HG03175 (cell line): ENCODE measurements around the gene MBNL2.

Experiments used
- ATAC-seq: cut with Tn5 transposase; IDR thresholded peaks from one replicate; pipeline ENCODE4 v1.9.1; 2021; ENCODE audit warnings: mild to moderate bottlenecking, moderate library complexity; ENCODE audit not compliant: unreplicated experiment

Gene MBNL2

DNA sequence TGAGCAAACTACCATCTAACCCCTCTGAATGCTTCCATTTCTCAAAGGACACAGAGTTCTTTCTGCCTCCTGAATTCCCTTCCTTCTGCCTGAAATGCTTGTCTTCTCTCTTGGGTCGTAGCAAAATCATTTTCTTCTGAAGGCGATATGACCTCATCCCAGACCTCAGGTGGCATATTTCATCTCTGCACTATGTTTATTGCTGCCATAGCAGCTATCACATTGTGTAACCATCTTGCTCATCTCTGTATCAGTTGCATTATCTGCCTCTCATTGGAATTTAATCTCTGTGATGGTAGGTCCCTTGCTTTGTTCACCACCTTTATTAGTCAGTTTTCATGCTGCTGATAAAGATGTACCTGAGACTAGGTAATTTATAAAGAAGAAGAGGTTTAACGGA lies 179.3 kb downstream of the MBNL2 start:
- ATAC-seq = no peak

DNA sequence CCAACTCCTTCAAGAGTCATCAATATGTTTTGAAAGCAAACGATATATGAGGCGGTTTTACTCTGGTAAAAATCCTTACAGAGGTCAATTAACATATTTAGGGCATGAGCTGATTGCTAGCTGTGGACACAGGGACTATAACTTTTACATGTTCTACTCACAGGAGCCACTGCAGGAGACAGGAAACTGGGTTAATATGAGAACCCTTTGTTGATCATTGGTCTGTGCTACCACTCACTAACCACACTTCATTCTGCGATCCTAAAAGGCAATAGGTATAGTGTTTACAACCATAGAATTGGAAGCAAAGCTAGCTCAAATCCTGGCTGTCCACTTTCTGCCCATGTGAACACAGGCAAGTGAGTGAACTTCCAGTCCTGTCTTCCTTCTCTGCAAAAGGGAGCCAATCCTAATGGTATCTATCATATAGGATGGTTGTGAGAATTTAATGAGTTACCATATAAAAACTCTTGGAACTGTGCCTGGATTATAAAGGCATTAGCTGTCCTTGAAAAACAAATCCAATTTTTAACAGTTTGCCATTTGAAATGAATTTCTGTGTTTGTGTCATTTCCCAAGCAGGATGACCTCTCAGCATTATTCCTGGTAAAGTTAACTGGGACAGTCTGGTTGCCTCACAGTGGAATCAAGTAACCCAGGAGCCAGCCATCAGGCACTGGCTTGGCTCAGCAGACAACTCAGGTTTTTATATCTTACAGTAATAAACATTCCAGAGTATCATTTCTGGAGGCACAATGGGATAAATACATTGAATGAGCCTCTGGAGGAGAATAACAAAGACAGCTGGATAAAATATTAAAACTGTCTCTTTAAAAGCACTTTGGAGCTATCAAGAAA lies 182.0 kb downstream of the MBNL2 start:
- ATAC-seq = no peak

DNA sequence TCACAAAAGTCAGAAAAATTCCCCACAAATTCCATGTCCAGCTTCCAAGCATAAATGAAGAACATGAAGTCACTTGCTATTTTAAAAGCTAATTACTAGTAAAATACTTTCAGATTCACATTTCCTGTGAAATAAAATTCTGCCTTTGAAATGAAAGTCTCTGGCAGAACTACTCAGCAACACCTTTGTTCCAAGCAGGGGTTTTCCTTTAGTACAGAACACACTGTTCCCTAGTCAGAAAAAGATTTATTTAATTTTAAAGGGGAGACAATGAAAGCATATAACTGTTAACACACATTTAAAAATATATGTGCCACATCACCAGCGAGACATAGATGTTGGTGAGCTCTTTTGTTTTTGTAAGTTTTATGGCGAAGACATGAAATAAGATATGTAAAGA lies 185.4 kb downstream of the MBNL2 start:
- no peak for ATAC-seq

DNA sequence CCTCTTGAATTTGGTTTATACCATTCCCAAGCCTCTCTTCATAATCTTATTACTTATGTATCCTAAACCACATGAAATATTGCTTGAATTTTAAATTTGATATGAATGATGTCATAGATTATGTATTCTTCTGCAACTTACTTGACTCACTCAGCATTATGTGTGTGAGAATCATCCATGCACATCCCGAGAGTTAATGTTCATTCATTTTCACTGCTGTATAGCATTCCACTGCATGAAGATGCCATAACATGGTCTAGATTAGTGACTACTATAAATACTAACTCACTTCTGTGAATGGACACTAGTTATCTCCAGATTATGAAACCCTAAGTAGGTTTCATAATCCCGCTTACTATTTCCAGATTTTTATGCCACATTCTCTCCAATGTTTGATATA lies 186.8 kb downstream of the MBNL2 start:
- ATAC-seq = no peak

DNA sequence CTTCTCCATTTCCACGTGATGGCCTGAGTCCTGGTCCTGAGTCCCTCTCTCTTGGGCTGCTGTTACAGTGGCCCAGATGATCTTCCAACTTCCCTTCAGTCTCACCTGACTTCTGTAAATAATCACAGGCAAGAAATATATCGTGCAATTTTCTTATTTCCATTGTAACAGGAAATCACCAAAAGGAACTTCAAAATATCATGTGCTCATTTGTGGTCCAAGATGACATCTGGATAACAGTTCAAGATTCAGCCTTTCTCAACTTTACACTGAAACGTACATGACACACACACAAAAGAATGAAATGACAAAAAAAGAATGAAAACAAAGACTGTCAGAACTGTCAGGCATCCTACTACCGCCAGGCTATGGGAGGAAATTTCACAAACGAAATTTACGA lies 189.9 kb downstream of the MBNL2 start:
- no peak for ATAC-seq

DNA sequence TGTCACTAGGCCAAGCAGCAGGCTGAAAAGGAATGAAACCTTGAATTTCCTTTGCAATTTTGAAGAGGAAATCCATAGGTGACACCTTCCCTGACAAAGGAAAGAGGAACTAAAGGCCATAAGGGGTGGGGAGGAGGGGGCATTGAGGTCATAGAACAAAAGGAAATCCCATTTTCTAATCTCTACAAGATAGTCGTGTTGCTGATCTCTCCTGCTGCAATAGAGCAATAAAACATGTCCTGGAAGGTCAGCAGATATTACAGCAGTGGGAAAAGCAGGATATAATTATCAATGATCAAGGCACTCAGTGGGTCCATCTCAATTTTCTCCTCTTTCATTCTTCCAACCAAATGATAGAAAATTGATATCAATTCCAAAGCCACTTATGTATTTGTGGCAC lies 191.6 kb downstream of the MBNL2 start:
- ATAC-seq = no peak

DNA sequence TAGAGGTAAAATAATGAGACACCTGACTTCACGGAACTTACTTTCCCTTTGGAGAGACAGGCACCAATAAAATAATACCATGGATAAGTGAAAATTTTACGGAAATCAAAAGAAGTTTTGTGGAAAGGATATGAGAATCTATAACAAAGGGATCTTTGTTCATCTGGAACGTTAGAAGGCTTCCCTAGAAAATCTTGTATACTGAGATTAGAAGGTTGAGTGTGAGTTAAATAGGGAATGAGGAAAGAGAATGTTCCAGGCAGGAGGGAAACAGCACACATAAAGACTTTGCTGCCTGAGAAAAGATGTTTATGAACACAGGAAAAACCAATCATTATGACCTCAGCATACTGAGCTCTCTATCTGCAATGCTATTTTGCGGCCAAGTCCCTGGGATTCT lies 192.3 kb downstream of the MBNL2 start:
- no peak for ATAC-seq

DNA sequence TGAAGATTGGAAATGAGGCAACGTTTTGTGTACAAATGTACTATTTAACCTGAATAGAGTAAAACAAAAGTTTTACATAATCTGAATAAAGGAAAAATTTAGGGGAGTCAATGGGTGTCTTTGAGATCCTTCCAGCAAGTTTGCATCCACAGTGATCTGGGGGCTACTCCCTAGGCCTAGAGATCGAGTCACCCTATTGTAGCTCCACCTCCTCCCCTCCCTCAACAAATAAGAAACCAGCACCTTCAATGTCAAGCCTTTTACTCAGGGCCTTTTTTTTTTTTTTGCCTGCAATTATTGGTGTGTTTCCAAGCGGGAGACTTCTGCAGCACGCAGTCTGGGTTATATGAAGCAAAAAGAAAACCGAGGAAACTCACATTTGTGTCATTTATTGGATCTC lies 195.6 kb downstream of the MBNL2 start:
- ATAC-seq = no peak

DNA sequence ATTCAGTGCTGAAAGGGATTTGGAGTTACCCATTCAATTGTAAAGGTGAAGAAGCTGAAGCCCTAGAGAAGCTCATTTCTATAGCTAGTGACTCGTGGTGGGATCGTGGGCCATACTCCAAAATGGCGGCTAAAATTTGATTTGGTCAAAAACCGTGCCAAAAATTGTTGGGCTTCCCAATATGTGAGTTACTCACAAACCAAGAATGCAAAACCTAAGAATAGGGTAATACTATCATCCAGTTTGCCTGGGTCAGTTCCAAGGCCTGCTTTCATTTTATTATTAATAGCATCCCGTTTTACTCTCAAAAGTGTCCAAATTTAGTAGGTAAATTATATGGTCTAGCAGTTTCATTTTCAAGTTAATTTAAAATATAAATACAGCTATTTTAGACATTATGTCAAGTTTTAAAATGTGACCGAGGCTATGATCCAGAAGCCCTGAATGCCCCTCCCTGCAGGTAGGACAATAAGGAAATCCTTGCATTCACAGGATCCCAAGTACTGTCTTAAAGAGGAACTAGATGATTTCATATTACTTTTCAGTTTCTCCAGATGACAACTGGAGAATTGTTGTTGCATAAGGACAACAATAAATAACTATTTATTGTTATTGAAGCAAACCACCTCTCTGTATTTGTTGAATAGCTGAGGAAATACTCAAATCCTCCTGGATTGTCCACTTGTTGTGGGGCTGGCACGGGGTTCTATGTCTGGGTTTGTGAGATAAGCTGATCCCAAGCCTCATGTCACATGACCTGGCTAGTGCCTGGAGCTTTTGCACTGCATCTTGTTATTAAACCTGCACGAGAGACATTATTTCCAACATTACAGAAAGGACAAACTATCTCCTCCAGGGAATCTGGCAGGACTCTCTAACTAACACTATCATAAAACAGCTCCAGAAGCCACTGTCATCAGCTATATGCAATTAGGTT lies 200.3 kb downstream of the MBNL2 start:
- ATAC-seq = no peak

DNA sequence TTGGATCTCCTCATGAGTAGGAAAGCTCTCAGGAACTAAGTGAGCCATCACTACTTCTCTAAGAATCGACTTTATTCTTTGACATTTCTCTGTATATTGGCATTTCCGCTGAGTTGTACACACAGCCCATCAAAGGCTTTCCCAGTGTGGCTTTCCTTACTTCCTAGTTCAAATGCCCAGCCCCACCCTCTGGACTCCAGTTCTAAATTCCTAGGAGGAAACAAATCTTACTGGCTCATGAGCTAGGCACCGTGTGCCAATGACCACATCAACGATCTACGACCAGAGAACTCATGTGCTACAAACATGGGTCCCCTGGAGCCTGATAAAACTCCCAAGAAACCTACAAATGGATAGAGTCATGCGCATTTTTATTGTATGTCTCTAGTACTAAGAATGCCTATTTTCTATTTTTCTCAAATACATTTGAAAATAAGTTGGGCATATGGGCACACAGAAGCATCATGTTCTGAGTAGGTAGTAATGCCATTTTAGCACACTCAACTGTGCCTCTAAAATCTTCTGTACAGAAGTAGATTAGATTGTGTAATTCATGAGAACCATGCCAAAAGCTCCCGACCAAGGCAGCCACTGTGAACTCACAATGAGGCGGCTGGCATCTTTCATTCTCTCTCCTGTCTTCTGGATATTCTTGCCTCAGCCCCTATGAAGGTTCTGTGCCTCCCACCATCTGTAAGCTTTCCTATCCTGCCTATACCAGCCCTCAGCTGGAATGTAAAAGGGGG lies 201.3 kb downstream of the MBNL2 start:
- no peak for ATAC-seq

DNA sequence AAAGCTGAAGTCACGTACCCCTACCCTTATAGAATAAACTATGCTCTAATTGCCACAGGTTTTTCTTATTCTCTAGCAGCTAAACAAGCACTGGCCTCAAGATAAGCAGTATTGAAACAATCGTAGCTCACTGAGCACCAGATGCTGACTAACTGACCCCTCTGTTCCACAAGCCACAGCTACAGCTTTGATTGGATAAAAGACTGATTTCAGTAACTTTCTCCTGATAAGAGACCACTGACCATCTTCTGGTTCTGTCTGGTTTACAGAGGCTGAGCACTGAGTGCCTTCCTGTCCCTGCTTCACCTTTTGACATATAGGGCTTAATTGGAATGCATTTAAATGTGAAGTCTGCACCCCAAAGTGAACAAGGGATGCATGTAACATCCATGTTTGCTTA lies 203.5 kb downstream of the MBNL2 start:
- no peak for ATAC-seq

DNA sequence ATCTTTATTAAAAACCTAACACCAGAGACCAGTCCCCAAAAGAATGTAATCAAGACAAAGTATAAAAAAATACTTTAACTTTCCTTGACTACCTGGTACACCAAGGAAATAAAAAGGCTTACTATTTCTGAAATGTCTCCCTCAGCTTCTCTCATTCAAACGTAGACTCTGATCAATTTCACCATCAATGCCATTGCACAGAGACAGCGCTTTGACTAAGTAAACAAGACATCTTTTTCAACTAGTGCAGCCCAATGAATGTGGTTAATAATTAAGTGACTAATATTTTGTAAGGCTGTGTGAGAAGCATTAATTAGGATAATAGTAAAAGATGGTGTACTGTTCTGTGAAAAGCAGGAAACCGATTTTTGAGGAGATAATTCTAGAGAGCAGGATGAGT lies 204.6 kb downstream of the MBNL2 start:
- no peak for ATAC-seq

DNA sequence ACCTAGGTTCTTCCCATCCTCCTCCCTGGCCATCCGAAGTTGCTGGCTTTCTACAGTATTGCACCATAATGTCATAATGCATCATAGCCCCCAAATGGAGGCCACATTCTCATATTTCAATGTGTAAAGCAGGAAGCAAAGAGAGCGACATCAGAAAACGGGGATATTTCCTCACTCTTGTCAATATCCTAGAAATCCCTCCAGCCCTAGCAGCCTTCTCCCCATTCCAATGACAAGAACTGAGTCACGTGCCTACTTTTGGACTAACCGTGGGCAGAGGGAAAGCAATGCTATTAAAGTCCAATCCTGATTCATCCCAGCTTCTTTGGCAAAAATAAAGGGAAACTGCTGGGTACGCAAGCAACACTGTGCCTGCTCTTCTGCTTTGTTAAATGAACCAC lies 207.5 kb downstream of the MBNL2 start:
- ATAC-seq = no peak

DNA sequence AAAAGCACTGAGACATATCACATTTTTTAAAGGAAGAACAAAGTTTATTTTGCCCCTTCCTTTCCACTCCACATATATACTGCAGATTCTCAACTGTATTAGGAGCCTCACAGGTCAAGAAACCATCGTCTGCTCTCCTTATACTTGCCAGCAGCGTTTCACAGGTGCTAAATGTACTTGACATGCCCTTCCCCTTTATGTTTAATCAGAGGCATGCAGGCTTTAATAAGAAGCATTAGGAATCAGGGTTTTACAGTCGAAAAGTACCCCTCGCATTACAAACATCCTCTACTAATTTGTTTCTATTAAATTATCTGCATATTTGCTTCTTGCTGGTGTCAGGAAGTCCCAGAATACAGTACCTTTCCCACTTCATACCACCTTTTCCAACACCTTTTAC lies 208.2 kb downstream of the MBNL2 start:
- no peak for ATAC-seq

DNA sequence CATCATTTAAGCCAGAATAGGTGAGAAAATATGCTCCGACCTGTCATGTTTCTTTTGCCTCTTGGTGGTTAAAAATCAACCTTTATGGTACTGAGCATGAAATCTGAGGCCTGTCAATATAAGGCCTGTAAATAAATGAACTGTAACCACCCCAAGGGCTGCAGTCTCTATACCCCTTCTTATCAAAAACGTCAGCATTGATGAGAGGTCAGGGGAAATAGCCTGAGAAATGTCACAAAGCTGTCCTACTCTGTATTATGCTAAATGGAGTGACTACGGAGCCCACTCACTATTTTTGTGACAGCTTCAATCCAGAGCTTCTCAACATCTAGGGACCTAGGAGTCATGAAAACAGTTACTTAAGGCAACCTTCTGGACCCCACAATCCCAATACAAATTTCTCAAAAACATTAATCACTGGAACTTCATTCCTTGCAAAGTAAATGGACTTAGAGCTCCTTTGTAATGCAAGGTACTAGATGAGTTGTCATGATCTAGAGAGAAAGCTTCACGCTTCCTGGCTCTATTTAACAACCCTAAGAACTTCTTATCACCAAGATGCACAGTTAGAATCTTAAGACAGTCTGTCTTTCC lies 209.1 kb downstream of the MBNL2 start:
- no peak for ATAC-seq

DNA sequence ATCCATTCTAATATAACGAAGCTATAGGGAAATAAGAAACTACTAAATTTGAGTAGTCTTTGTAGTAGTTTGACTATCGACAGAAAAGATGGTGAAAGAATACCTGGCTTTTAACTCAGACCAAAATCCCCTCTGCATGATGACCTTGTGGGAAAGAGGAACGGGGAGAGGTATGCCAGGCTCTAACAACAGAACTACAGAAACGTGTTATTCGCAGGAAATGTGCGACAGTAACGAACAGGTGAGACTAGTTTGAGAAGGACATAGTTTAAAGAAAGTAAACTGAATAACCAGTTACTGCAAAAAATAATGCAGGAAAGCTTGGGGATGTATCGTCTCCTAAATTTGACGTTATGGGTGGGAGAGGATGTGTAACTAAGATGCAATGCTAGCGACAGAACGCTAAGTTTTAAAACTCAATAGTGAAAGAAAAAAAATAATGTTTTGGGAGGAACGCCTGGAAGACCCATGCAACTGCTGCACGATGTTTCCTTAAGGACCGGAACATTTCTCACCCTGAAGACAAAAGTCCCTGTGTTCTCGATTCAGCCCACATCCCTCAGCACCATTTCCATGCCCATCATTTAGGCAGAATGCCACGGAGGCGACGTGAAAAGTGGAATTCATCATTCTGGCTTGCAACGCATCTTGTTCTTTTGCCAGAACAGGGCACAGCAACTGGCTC lies 210.2 kb downstream of the MBNL2 start:
- ATAC-seq = no peak

DNA sequence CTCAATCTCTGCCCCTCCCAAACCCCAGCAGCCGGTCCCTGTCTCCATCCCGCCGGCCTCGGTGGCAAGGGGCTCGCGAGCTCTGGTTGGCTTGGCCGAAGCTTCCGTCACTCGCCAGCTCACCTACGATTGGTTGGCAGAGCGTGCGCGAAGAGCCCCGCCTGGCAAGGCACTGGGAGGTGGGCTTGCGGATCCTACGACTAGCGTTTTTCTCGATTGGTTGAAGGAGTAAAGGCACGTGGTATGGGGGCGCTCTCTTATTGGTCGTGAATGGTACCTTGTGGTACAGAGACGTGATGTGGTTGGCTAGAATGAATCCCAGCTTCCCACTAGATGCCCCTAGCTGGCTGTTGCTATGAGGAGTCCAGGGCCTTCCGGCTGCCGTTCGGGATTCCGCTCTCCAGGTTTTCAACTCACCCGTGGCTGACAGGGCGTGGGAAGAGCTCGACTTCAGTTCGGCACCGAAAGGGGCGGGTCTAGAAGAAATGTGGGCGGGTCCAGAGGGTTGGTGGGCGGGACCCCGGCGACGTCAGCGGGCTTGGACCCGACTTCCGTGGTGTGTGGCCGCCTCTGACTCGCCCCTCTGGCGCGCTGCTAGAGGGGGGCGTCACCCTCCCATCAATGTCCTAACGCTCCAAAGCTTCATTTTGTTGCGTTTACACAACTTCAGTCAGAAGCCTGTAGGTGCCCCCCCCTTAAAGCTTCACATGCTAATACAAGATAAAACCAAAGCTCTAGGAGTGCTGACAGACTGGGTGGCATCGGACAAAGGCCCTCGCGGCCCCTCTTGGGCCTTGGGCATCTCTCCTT lies 211.0 kb downstream of the MBNL2 start:
- peak; percentile 79 for ATAC-seq

DNA sequence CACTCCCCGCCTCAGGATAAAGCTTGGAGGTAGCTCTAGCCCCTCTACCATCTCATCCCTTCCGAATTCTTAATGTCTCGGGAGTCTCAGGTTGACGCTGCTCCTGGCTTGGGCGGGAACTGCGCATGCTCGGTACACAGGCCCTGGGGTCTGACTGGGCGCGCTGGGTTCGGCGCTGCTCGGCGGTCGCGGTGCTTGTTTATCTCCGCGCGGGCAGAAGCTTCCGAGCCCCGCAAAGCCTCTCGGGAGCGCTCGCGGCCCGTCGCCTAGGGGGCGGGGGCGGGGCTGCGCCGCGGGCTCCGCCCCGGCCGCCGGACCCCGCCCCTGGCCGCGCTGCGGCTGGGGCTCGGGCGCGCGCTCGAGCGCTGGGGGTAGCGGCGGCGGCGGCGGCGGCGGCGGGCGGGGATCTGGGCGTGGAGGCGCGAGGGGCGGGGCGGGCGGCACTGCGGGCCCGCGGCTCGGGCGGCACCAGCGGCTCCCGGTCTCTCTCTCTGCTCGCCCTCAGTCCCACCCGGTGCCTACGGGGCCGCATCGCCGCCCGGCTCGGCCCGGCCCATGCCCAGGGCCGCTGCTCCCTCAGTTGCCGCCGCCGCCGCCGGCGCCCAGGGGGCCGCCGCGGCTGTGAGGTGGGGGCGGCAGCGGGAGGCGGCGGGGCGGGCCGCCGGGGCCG lies 211.7 kb downstream of the MBNL2 start, which contains the start of gene RAP2A:
RAP2A (plus strand) TSS at position 443 of the 670 bp plus-strand sequence. CDS start 302 bp downstream, outside the sequence.
- ATAC-seq = peak; percentile 45
